ENCODE data around the gene GIGYF2.

Gene GIGYF2

DNA sequence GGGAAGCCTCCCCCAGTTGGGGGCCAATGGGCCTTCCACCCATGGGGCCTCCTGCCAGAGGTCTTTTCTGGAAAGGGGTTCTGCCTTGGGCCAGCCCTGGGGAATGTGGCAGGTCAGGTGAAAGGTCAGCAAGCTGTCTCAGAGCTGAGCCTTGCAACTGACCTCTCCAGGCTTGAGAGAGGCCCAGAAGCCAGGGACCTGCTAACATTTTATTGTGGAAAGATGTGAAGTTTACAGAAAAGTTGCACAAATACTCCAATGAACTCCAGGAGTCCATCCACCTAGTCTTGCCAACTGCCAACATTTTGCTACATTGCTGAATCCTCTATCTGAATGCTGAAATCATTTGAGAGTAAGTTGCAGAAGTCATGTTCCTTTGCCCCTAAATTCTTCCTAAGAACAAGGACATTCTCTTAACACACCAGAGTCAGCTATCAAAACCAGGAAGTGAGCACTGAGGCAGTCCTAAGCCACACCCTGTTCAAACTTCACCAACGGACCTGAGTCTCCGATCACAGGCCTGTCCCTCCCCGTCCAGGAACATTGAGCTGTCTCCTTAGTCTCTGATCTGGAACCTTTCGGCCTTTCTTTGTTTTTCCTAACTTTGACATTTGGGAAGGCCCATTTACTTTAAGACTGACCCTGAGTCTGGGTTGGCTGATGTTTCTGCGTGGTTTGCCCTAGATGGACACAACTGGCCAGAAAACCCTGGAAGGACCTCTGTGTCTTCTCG lies 176.9 kb downstream of the GIGYF2 start:
- no peak for TF ChIP-seq ZFX (IDR thresholded peaks at IDR 0.05)
- TF ChIP-seq, protein P1, sequence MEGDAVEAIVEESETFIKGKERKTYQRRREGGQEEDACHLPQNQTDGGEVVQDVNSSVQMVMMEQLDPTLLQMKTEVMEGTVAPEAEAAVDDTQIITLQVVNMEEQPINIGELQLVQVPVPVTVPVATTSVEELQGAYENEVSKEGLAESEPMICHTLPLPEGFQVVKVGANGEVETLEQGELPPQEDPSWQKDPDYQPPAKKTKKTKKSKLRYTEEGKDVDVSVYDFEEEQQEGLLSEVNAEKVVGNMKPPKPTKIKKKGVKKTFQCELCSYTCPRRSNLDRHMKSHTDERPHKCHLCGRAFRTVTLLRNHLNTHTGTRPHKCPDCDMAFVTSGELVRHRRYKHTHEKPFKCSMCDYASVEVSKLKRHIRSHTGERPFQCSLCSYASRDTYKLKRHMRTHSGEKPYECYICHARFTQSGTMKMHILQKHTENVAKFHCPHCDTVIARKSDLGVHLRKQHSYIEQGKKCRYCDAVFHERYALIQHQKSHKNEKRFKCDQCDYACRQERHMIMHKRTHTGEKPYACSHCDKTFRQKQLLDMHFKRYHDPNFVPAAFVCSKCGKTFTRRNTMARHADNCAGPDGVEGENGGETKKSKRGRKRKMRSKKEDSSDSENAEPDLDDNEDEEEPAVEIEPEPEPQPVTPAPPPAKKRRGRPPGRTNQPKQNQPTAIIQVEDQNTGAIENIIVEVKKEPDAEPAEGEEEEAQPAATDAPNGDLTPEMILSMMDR (conservative IDR thresholded peaks at IDR 0.05): no peak
- no peak overlapping the region for H3K27ac ChIP-seq

DNA sequence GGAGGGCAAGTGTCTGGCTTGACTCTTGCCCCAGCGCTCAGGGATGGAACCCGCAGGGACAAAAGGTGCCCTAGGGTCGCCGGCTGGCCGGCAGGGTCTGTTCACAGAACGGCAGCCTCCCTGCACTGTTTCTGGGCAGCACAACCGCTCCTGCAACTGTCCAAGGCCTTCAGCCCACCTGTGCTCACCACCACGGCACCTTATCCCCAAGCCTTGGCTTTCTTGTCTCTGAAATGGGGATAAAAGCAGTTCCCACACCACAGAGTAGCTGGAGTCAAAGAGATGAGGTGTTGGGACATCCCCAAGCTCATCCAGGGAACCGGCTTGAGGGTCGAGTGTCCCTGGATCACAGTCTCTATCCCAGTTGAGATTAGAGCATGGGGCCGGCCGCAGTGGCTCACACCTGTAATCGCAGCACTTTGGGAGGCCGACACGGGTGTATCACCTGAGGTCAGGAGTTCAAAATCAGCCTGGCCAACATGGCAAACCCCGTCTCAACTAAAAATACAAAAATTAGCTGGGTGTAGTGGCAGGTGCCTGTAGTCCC lies 177.6 kb downstream of the GIGYF2 start:
- no peak overlapping the region for H3K27ac ChIP-seq
- TF ChIP-seq, protein P1 (conservative IDR thresholded peaks at IDR 0.05): no peak
- TF ChIP-seq ZFX (IDR thresholded peaks at IDR 0.05): no peak

DNA sequence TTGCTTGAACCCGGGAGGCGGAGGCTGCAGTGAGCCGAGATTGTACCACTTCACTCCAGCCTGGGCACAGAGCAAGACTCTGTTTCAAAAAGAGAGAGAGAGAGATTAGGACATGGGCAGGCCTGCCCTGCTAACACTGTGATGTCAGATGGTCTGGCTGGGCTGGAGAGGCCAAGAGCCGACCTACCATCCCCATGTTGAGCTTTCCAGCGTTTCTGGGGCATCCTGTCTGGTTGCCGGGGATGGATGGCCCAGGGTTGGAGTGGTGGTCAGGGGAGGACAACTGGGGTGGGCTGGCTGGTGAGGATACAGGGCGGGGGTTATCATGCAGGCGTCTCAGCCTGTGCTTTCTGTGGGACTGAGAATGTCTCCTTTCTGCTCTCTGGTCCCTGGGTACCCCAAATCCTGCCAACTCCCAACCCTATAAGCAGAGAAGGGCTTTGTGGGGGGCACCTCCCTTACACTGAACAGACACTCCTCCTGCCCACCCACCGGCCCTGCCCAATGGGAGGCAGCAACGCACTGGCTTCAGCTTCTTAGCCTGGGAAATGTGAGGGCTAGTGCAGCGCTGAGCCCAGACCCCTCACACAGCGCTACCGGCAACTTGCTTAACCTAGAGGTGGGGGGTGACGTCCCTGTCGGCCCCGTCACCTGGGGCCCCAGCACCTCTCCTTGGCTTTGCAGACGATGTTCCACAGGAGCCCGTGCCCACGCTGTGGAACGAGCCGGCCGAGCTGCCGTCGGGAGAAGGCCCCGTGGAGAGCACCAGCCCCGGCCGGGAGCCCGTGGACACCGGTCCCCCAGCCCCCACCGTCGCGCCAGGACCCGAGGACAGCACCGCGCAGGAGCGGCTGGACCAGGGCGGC lies 178.4 kb downstream of the GIGYF2 start:
- no peak overlapping the region for H3K27ac ChIP-seq
- no peak for TF ChIP-seq ZFX (IDR thresholded peaks at IDR 0.05)
- TF ChIP-seq, protein P1 (conservative IDR thresholded peaks at IDR 0.05): no peak

DNA sequence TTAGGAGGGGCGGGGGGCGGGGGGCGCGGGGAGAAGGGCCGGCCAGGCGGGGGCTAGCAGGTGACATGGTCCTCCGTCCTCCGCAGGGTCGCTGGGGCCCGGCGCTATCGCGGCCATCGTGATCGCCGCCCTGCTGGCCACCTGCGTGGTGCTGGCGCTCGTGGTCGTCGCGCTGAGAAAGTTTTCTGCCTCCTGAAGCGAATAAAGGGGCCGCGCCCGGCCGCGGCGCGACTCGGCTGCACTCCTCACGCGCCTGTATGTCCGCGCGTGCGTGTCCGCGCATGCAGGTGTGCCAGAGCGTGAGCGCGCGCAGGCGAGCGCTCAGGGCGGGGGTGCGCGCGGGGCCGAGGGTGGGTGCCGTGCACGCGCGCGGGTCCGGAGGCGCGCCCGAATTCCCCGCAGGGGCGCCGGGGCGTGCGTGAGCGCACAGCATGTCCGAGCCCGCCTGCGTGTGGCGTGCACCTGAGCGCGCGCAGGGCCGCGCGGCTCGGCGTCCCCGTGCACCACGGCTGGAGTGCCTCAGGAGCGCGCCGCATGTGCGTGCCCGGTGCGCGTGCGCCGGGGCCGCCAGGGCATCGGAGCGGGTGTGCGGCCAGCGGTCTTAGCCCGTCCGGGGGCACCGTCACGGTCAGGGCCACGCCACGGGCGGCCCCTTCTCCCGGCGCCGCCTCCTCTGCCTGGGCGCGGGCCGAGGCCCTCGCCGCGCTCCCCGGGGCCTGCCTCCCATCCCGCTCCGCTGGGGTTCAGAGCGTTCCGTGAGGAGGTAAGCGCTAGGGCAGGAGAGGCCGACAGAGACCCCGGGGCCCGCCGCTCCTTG lies 179.2 kb downstream of the GIGYF2 start:
- no peak for TF ChIP-seq ZFX (IDR thresholded peaks at IDR 0.05)
- TF ChIP-seq, protein P1 (conservative IDR thresholded peaks at IDR 0.05): no peak
- H3K27ac ChIP-seq: no peak overlapping the region

DNA sequence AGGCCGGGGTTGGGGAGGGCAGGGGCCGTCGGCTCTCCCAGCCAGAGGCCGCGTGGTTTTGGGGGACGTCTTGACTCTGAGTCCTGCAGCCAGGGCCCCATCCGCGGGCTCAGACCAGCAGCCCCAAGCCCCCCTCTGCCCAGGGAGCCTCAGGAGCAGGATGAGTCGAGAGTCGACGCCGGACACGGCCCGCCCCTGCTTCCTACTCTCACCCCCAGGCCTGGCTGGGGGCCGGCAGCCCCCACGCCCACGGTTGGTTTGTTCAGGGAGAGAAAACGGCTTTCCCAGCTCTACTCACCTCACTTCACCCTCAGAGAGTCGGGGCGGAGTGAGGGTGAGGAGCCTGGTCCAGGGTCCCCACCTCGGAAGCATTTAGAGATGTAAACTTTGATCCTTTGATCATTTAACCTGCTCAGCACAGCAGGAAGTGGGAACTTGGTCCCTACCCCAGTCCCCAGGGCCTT lies 179.9 kb downstream of the GIGYF2 start:
- no peak overlapping the region for H3K27ac ChIP-seq
- TF ChIP-seq, protein P1 (conservative IDR thresholded peaks at IDR 0.05): no peak
- no peak for TF ChIP-seq ZFX (IDR thresholded peaks at IDR 0.05)

DNA sequence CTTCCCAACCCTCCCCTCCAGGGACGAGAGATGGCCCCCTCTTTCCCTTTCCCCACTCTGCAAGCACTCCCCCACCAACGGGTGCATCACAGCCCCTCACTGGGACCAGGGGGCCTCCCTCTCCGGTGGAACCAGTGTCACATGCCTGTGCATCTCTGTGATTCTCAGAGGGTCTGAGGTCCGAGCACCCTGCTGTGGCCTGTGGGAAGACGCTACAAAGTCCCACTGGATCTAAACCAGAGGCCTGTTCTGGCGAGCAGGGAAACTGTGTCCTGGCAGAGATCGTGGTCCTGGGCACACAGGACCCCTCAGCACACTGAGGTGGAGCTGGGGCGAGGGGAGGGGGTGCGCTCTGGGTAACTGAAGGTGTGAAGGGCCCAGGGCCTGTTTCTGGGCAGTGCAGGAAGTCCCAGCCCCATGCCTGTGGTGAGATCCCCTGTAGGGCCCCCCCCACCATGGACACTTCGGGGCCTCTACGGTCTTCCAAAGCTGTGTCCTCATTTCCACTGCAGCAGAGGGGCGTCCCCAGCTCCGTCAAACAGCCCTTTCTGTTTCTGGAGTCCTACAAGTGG lies 180.9 kb downstream of the GIGYF2 start:
- no peak for TF ChIP-seq ZFX (IDR thresholded peaks at IDR 0.05)
- TF ChIP-seq, protein P1 (conservative IDR thresholded peaks at IDR 0.05): no peak

More for the DNA sequence above, 180.9 kb downstream of the GIGYF2 start:
- H3K27ac ChIP-seq: no peak overlapping the region
